Measurements from ENCODE around the gene RXRB. TPM values are rescaled to one million over a fixed set of nuclear protein-coding genes. Genes with fewer than 3 reads are reported as not detected.

Gene RXRB
- total and polyA plus RNA-seq, 10 of the 15 experiments (the other 5 are each of a cell fraction or from before 2014, with no cell fraction given): 0.71 to 35.0 (median 20.4) TPM

- TF ChIP-seq IKZF1 (conservative IDR thresholded peaks at IDR 0.05) (no peak), E4F1 (IDR thresholded peaks at IDR 0.05; ENCODE audit: borderline replicate concordance, partially characterized antibody) (no peak), NKRF (conservative IDR thresholded peaks at IDR 0.05) (no peak), CEBPB (IDR thresholded peaks at IDR 0.05; ENCODE audit: borderline replicate concordance in 1 of 2, low read depth in 2 of 2, low read length in 2 of 2) (no peak), YBX1 (IDR thresholded peaks at IDR 0.05) (no peak), ZNF24 (IDR thresholded peaks at IDR 0.05) (no peak), EP300 (IDR thresholded peaks at IDR 0.05; ENCODE audit: borderline replicate concordance in 1 of 2, control insufficient read depth in 1 of 2, low read depth in 2 of 2, low read length in 2 of 2) (no peak), MXI1 (IDR thresholded peaks at IDR 0.05; ENCODE audit: low read depth, low read length) (no peak)
These were observed 23.6 kb downstream of the RXRB start (continued) for GRCh38 chr6:33176906-33177305.

Measured in GM12878 (cell line).